Cerebellar cortex (tissue), 1 donor: ENCODE results near the gene RASGRF1.

ENCODE experiments used
- DNase-seq: peaks from one replicate; pipeline ENCODE4 v3.0.0-alpha.2; 2015; ENCODE audit warnings: low spot score

Gene RASGRF1

GRCh38 chr15:78985859-78986475 is 104.6 kb downstream of the RASGRF1 start:
- no peak for DNase-seq

GRCh38 chr15:78984041-78984440 is 106.5 kb downstream of the RASGRF1 start:
- DNase-seq: no peak

GRCh38 chr15:78983146-78983918 is 107.2 kb downstream of the RASGRF1 start:
- DNase-seq: no peak

GRCh38 chr15:78982736-78983135 is 107.8 kb downstream of the RASGRF1 start:
- DNase-seq: no peak

DNA sequence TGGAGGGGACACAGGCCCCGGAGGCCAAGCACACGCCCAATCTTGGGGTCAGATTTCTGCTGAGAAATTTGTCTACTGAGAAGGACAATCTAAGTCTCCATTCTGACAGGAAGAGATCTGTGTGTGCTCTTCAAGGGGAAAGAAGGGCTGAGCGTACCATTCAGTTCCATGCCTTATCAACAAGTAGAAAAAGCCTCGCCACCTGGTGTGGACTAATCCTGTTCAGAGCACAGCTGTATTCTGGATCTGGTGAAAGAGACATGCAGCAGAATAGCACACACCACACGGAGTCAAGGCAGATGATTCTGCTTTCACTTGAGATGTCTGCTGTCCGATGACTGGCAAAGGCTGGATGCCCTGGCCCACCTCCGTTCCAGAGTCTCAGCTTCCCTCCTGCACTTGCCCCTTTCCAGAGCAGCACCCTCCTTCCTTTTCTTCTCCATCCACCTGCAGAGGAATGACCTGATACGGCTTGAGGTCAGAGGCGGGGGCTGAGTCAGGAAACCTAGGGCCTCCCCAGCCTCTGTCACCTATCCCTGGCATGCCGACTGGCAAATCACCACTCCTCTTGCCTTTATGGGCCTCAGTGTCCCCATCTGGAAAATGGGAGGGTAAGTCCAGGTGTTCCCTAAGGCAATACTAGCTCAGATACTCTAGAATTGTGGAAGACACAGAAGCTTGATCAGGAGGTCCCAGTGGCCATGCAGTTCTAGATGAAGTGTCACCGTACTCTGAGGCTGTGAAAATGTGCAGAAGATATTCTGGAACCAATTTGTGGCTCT is 108.9 kb downstream of the RASGRF1 start:
- DNase-seq: no peak

DNA sequence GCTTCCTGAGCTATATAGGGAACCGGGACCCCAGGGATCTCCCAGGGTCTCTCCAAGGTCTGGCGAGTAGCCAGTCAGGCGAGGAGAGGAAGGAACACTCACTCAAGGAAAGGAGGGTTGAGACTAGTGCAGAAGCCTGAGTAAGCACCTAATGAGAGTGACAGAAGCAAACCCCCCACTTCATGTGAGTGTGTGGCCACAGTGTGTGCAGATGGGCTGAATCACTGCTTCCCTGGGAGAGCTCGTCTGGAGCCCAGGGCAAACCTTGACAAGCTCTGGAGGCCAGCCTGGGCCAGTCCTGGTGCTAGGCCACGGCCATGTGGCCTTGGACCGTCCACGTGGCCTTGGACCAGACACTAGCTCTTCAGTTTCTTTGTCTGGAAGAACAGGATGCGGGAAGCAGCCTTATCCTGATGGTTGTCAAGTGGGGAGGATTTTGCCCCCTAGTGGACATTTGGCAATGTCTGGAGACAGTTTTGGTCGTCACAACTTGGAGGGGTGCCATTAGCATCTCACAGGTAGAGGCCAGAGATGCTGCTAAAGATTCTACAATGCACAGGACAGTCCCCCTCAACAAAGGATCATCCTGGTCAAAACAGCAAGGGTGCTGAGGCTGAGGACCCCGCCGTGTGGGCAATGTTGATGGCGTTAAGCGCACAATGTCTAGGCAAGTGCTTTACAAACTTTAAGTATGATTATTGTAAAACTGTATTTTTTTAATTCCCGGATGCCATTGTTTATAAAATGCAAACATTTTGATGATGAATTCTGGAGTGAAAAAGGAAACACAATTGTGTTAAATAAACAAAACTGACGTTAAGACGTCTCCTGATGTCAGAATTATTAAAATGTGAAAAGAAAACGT is 110.9 kb downstream of the RASGRF1 start:
- DNase-seq: peak; percentile 87

DNA sequence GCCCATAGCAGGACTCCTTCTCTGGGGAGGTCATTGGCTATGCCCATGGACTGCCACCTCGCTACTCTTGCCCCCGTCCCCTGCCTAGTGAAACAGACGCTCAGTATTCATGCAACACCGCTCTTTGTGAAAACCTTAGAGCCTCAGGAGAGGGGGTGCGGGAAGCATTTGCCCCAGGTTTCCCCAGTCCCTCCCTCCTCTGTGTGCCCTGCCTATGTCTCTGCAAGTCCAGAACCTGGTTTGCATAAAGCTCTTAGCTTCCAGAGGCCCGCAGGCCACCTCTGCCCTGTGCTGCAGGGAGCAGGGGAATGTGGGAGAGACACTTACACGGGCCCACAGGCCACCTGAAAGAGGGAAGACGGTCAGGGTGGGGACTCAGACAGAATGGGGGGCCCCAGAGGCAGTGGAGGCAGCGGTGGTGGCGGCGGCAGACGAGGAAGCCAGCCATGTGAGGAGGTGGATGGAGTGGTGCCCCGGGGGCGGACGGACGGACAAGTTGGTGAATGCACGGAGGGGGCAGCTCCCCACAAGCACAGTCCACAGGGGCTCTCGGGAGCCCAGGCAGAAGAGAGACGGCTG is 111.9 kb downstream of the RASGRF1 start:
- no peak for DNase-seq

DNA sequence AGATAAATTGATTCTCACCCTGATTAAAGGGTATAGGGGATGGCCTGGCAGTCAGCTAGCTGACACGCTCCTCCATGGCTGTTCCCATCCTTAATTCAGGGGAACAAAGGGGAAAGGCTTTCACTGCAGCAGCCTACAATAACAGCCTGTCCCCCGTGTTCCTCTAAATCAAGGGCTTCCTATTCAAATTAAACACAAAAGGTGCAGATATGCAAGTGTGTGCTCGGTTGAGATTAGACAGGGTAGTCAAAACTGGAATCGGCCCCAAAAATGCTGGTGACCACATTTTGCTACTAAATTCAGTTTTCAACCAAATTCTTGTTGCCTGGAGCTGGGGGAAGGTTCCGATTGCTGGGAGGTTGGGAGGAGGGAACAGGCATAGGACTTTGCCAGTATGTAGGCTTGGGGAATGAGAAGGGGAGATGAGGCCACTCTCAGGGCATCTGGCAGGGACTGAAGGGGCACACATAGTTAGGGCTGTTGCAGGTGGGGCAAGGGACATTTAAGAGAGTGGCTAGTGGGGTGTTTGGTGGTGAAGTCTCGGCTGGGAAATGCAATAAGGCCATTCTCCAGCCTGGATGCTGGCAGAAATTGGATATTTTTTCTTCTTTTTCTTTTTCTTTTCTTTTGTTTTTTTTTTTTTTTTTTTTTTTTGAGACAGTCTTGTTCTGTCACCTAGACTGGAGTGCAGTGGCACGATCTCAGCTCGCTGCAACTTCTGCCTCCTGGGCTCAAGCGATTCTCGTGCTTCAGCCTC is 112.8 kb downstream of the RASGRF1 start:
- DNase-seq: no peak

DNA sequence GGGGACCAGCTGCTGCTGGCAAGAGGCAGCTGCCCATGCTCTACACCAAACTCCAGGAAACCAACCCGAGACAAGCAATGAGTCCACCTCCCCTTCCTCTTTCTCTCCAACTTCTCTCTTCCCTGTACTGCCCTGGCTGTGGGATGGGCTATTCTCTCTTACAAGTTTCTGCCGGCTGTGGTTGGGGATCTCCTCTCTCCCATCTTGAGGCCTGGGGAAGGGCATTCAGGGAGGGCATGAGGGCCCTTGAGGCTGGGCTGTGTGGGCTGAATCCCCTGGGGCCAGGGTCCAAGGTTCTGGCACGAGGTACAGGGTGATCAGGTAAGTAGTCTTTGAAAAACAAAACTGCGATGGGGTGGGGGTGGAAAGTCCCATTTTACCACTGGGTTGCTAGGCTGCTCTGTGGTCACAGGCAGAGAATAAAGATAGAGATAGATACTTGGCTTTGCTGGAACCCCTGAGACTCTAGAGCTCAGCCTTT is 113.4 kb downstream of the RASGRF1 start:
- DNase-seq: no peak

- DNase-seq: no peak
These were observed 113.9 kb downstream of the RASGRF1 start for GRCh38 chr15:78976691-78977090.

GRCh38 chr15:78974272-78974918 is 116.2 kb downstream of the RASGRF1 start:
- DNase-seq: no peak

DNA sequence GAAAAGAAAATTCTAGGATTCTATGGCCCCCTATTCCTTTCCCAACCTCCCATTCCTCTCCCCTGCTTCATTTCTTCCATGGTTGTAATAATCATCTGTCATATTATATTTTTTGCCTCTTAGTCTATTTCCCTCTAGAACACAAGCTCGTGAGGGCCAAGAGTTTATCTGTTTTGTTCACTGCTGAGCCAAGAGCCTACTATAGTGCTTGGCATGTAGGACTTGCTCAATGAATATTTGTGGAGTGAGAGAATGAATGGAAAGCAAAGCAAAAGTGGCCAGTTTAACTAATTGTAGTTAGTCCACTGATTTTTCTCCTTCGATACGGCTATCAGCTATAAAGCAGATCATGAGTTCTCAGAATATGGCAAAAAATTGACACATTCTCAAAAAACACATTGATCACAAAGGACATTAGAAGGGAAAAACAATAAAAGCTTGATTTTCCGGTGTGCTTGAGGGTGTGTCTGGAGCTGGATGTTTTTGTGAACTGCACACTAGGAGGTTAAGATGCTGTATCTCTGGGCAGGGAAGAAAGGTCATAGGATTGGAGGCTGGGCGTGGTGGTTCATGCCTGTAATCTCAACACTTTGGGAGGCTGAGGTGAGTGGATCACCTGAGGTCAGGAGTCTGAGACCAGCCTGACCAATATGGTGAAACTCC is 120.8 kb downstream of the RASGRF1 start:
- DNase-seq: no peak

DNA sequence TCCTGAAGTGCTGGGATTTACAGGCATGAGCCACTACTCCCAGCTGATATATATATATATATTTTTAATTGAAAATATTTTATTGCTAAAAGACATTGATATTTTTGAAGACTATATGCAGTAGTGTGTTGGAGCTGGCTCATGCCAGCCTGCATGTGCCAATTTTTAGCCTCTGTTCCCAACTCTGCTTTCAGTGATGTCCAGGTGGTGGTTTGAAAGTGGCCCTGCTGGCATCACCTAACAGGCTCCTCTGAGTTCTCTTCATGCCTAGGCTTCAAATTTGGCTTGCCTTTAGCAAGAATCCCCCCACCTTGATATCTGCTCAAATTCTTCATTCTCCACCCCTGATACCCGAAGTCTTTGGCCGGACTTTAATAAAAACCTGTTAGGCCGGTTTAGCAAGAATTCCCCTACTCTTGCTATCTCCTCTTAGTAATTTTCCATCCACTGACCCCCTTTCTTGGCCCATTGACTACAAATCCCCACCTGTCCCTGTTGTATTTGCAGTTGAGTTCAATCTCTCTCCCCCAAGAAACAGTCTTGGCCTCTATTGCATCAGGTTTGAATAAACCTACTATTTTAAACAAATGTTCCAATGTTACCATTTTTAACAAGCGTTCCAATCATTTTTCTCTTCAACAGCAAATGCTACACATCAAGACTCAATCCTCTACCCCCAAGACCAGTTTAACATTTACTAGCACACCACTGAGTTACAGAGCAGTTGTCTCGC is 121.9 kb downstream of the RASGRF1 start:
- no peak for DNase-seq

DNA sequence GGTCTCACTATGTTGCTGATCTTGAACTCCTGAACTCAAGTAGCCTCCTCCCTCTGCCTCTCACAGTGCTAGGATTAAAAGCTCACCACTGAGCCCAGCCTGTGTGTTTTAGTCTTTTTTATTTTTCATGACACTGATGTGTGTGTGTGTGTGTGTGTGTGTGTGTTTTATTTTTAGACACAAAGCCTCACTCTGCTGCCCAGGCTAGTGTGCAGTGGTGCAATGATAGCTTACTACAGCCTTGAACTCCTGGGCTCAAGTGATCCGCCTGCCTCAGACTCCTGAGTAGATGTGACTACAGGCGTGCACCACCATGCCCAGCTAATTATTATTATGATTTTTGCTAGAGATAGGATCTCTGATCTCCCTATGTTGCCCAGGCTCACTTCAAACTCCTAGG is 122.5 kb downstream of the RASGRF1 start:
- DNase-seq: no peak

- no peak for DNase-seq
These were observed 130.3 kb downstream of the RASGRF1 start for GRCh38 chr15:78960308-78960707.

DNA sequence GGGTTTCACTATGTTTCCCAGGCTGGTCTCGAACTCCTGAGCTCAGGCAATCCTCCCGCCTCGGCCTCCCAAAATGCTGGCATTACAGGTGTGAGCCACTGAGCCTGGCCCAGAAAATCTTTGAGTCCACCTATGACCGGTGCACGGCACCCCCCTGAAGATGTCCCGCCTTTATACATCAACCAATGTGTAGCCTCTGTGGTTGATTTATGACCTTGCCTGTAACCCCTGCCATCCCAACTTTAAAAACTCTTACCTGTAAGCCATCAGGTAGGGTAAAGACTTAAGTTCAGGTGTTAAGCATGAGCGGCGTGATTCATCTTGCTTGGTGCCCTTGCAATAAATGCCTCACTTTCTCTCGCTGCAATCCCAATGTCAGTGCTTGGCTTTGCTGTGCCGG is 131.2 kb downstream of the RASGRF1 start:
- no peak for DNase-seq

- no peak for DNase-seq
These were observed 133.0 kb downstream of the RASGRF1 start for GRCh38 chr15:78957416-78958093.

- DNase-seq: no peak
These were observed 133.6 kb downstream of the RASGRF1 start for GRCh38 chr15:78956937-78957336.
